ENCODE results near the gene GMDS. TPM values are rescaled to one million over a fixed set of nuclear protein-coding genes. Genes with fewer than 3 reads are reported as not detected.

GMDS gene
- total and polyA plus RNA-seq, 2 of the 13 experiments (the other 11 are each of a cell fraction or from before 2014, with no cell fraction given) = 64.4 to 112 TPM

GRCh38 chr6:1988843-1989242 lies 256.6 kb downstream of the GMDS start:
- no peak overlapping the region for H3K4me3 ChIP-seq (replicated peaks in 1 of 3; ENCODE audit: insufficient read depth in 1 of 3, low read depth in 2 of 3, low read length in 3 of 3)
- ATAC-seq (no peak), FAIRE-seq (no peak), DNase-seq (ENCODE audit: low spot score) (no peak)
- H3K79me2 ChIP-seq (ENCODE audit: insufficient read depth, low read length) = peaks cover 9% of the 10 kb centered on the region
- CTCF ChIA-PET (ENCODE audit: low intra/inter-chr PET ratio, low total read pairs) = no interaction called here
- POLR2A ChIA-PET = no interaction called here
- H2AFZ ChIP-seq (ENCODE audit: low read length) = no peak overlapping the region
- H3K27me3 ChIP-seq (ENCODE audit: control insufficient read depth in 1 of 2, insufficient read depth in 2 of 2, low read length in 2 of 2) = no peaks in the 10 kb centered on the region
- H3K9ac ChIP-seq (ENCODE audit: insufficient read depth, low read depth, low read length) = no peak overlapping the region
- no peak for TF ChIP-seq PHF8 (CRISPR knock-in tag; IDR thresholded peaks at IDR 0.05)
- no peak for TF ChIP-seq NR3C1 (CRISPR knock-in tag; IDR thresholded peaks at IDR 0.05)
- TF ChIP-seq MXI1 (IDR thresholded peaks at IDR 0.05; ENCODE audit: borderline replicate concordance, low read depth, low read length) = no peak
- TF ChIP-seq KLF13 (CRISPR knock-in tag; IDR thresholded peaks at IDR 0.05) = no peak
- TF ChIP-seq EED (CRISPR knock-in tag; IDR thresholded peaks at IDR 0.05) = no peak
- TF ChIP-seq THYN1 (CRISPR knock-in tag; IDR thresholded peaks at IDR 0.05; ENCODE audit: borderline replicate concordance, low read depth) = no peak
- no peak for TF ChIP-seq ZBTB49 (CRISPR knock-in tag; IDR thresholded peaks at IDR 0.05; ENCODE audit: borderline replicate concordance)
- in situ Hi-C loops (cut with HindIII; ENCODE audit: extremely low pct_ligation_motif_present, low pct_unique_long_range_greater_than_20kb) = no loop called here
- intact Hi-C loops (cut with micrococcal nuclease; ENCODE audit: unreplicated experiment) = no loop called here
- no peak overlapping the region for H3K27ac ChIP-seq (ENCODE audit: extremely low read length, insufficient read depth, low read length)
- no peak overlapping the region for H3K4me2 ChIP-seq (ENCODE audit: low read depth, low read length)
- peaks cover 0 to 10% of the 10 kb centered on the region in 2 experiments; a peak in 2 of 5 replicates for H3K36me3 ChIP-seq (replicated peaks in 1 of 2; ENCODE audit: control insufficient read depth in 1 of 2, insufficient read depth in 2 of 2, low read length in 2 of 2)
- 91% methylated on average over 3 of the region's 3 CpGs for WGBS (ENCODE audit: low lambda C conversion rate)
- peaks cover 12% of the 10 kb centered on the region for H3K4me1 ChIP-seq (ENCODE audit: insufficient read depth, low read length)
- H3K9me3 ChIP-seq (ENCODE audit: low read length) = no peaks in the 10 kb centered on the region
- 0 out of 2 replicates have a peak, but pooled peaks cover 2% of the 10 kb centered on the region for H4K20me1 ChIP-seq (ENCODE audit: insufficient read depth, low read length)
- no TSS peak for BruUV-seq (replicated peaks)

- FAIRE-seq (no peak), ATAC-seq (no peak), DNase-seq (ENCODE audit: low spot score) (no peak)
- no peak overlapping the region for H3K4me2 ChIP-seq (ENCODE audit: low read depth, low read length)
- 0 out of 2 replicates have a peak, but pooled peaks cover 4% of the 10 kb centered on the region for H4K20me1 ChIP-seq (ENCODE audit: insufficient read depth, low read length)
- no TSS peak for BruUV-seq (replicated peaks)
- H3K36me3 ChIP-seq (replicated peaks in 1 of 2; ENCODE audit: control insufficient read depth in 1 of 2, insufficient read depth in 2 of 2, low read length in 2 of 2) = peaks cover 0 to 10% of the 10 kb centered on the region in 2 experiments; a peak in 2 of 5 replicates
- H3K79me2 ChIP-seq (ENCODE audit: insufficient read depth, low read length) = peaks cover 18% of the 10 kb centered on the region
- CTCF ChIA-PET (ENCODE audit: low intra/inter-chr PET ratio, low total read pairs) = no interaction called here
- H3K27ac ChIP-seq (ENCODE audit: extremely low read length, insufficient read depth, low read length) = no peak overlapping the region
- intact Hi-C loops (cut with micrococcal nuclease; ENCODE audit: unreplicated experiment) = no loop called here
- H3K9ac ChIP-seq (ENCODE audit: insufficient read depth, low read depth, low read length) = no peak overlapping the region
- H2AFZ ChIP-seq (ENCODE audit: low read length) = no peak overlapping the region
- no peaks in the 10 kb centered on the region for H3K9me3 ChIP-seq (ENCODE audit: low read length)
- POLR2A ChIA-PET = no interaction called here
- TF ChIP-seq NR2F6 (IDR thresholded peaks at IDR 0.05) (no peak), NR2F6 (CRISPR knock-in tag; IDR thresholded peaks at IDR 0.05) (no peak), KDM5A (IDR thresholded peaks at IDR 0.05; ENCODE audit: borderline replicate concordance, low read length) (no peak), MTA3 (CRISPR knock-in tag; IDR thresholded peaks at IDR 0.05) (no peak), TCF7L2 (IDR thresholded peaks at IDR 0.05; ENCODE audit: low read depth, low read length) (no peak), ZNF367 (CRISPR knock-in tag; IDR thresholded peaks at IDR 0.05; ENCODE audit: borderline replicate concordance) (no peak), FOXA1 (IDR thresholded peaks at IDR 0.05) (no peak), FOXA1 (CRISPR knock-in tag; IDR thresholded peaks at IDR 0.05) (no peak), TRAFD1 (CRISPR knock-in tag; IDR thresholded peaks at IDR 0.05; ENCODE audit: borderline replicate concordance) (no peak), ESRRA (CRISPR knock-in tag; IDR thresholded peaks at IDR 0.05; ENCODE audit: low read depth) (no peak), CC2D1A (CRISPR knock-in tag; IDR thresholded peaks at IDR 0.05) (no peak), HOXA5 (CRISPR knock-in tag; IDR thresholded peaks at IDR 0.05) (no peak)
- peaks cover 12% of the 10 kb centered on the region for H3K4me1 ChIP-seq (ENCODE audit: insufficient read depth, low read length)
- H3K27me3 ChIP-seq (ENCODE audit: control insufficient read depth in 1 of 2, insufficient read depth in 2 of 2, low read length in 2 of 2) = no peaks in the 10 kb centered on the region
- 64% methylated on average over 2 of the region's 2 CpGs for WGBS (ENCODE audit: low lambda C conversion rate)
- in situ Hi-C loops (cut with HindIII; ENCODE audit: extremely low pct_ligation_motif_present, low pct_unique_long_range_greater_than_20kb) = no loop called here
- no peak overlapping the region for H3K4me3 ChIP-seq (replicated peaks in 1 of 3; ENCODE audit: insufficient read depth in 1 of 3, low read depth in 2 of 3, low read length in 3 of 3)
These were observed 257.8 kb downstream of the GMDS start for GRCh38 chr6:1987640-1988039.
